Liver (tissue), 9 donors: ENCODE data around the gene PCBP1. TPM values are rescaled to one million over a fixed set of nuclear protein-coding genes. Genes with fewer than 3 reads are reported as not detected.
"Not testable (repeated sequence)": the region's sequence is repeated elsewhere in the genome, so short reads cannot be mapped to it uniquely, and the experiment has no call there.

Experiments used
- DNase-seq: peaks from one replicate; pipeline ENCODE4 v3.0.0-alpha.2; 2017; ENCODE audit warnings: low spot score
- H3K27ac ChIP-seq, 2 donors: one replicate each; pipeline ENCODE4 v1.7.0; 2013; ENCODE audit warnings: inconsistent platforms in 2 of 2, low read length in 2 of 2, control low read depth in 1 of 2, low read depth in 1 of 2, mild to moderate bottlenecking in 1 of 2
- H3K27me3 ChIP-seq, 4 donors: one replicate each; pipeline versions ENCODE4 v1.6.1 to v1.7.0; 2013; ENCODE audit warnings: low read length in 3 of 4, inconsistent platforms in 1 of 4, mild to moderate bottlenecking in 1 of 4, moderate library complexity in 1 of 4; ENCODE audit not compliant: control insufficient read depth in 4 of 4, insufficient read depth in 4 of 4
- H3K36me3 ChIP-seq, 4 donors: one replicate each; pipeline versions ENCODE4 v1.6.1 to v1.7.0; 2013; ENCODE audit warnings: low read length in 3 of 4, mild to moderate bottlenecking in 3 of 4, low read depth in 1 of 4, moderate library complexity in 1 of 4; ENCODE audit not compliant: control insufficient read depth in 4 of 4, insufficient read depth in 3 of 4
- H3K4me1 ChIP-seq, 4 donors: one replicate each; pipeline versions ENCODE4 v1.6.1 to v1.7.0; 2013; ENCODE audit warnings: low read length in 3 of 4, mild to moderate bottlenecking in 3 of 4, moderate library complexity in 1 of 4; ENCODE audit not compliant: control insufficient read depth in 4 of 4, insufficient read depth in 4 of 4
- H3K4me3 ChIP-seq, 3 donors: one replicate each; pipeline versions ENCODE4 v1.6.1 to v1.7.0; 2013; ENCODE audit warnings: low read length in 3 of 3, control low read depth in 1 of 3, low read depth in 1 of 3, mild to moderate bottlenecking in 1 of 3
- H3K9ac ChIP-seq, 2 donors: one replicate each; pipeline ENCODE4 v1.7.0; 2013; ENCODE audit warnings: low read length in 2 of 2, mild to moderate bottlenecking in 2 of 2, moderate library complexity in 2 of 2, control low read depth in 1 of 2, low read depth in 1 of 2
- H3K9me3 ChIP-seq, 4 donors: one replicate each; pipeline versions ENCODE4 v1.6.1 to v1.7.0; 2013; ENCODE audit warnings: low read length in 3 of 4; ENCODE audit not compliant: control insufficient read depth in 4 of 4
- ATF3 ChIP-seq: IDR thresholded peaks from 2 replicates; pipeline ENCODE4 v1.6.1; 2016; ENCODE audit warnings: antibody characterized with exemption
- CTCF ChIP-seq: fragments of 150-350 bp; IDR thresholded peaks from 2 replicates; pipeline ENCODE4 v1.5.1; 2017; ENCODE audit warnings: improper control_type of control experiment, low read depth, low read length; ENCODE audit not compliant: missing input control
- EGR1 ChIP-seq, 2 donors: IDR thresholded peaks; 2 replicates each; pipeline ENCODE4 v1.6.1; 2016 to 2018; ENCODE audit warnings: antibody characterized with exemption in 2 of 2, low read depth in 2 of 2
- FOXA2 ChIP-seq: IDR thresholded peaks from 2 replicates; pipeline ENCODE4 v1.6.1; 2016; ENCODE audit warnings: antibody characterized with exemption
- GABPA ChIP-seq, 2 donors: IDR thresholded peaks in 1 of 2; conservative IDR thresholded peaks in 1 of 2; 2 replicates each; pipeline ENCODE4 v1.6.1; 2016; ENCODE audit warnings: antibody characterized with exemption in 2 of 2, mild to moderate bottlenecking in 1 of 2, moderate library complexity in 1 of 2
- HNF4A ChIP-seq, 2 donors: conservative IDR thresholded peaks; 2 replicates each; pipeline ENCODE4 v1.6.1; 2016; ENCODE audit warnings: antibody characterized with exemption in 2 of 2, mild to moderate bottlenecking in 2 of 2
- HNF4G ChIP-seq: IDR thresholded peaks from 2 replicates; pipeline ENCODE4 v1.6.1; 2016; ENCODE audit warnings: antibody characterized with exemption
- NR2F2 ChIP-seq: IDR thresholded peaks from 2 replicates; pipeline ENCODE4 v1.6.1; 2016; ENCODE audit warnings: antibody characterized with exemption
- RAD21 ChIP-seq, 2 donors: IDR thresholded peaks; 2 replicates each; pipeline ENCODE4 v1.6.1; 2016; ENCODE audit warnings: antibody characterized with exemption in 2 of 2, mild to moderate bottlenecking in 2 of 2
- RXRA ChIP-seq, 2 donors: IDR thresholded peaks; 2 replicates each; pipeline ENCODE4 v1.6.1; 2017 to 2018; ENCODE audit warnings: antibody characterized with exemption in 2 of 2, mild to moderate bottlenecking in 1 of 2
- SP1 ChIP-seq: IDR thresholded peaks from 2 replicates; pipeline ENCODE4 v1.6.1; 2018; ENCODE audit warnings: antibody characterized with exemption, mild to moderate bottlenecking
- TAF1 ChIP-seq: conservative IDR thresholded peaks from 2 replicates; pipeline ENCODE4 v1.6.1; 2016; ENCODE audit warnings: antibody characterized with exemption, mild to moderate bottlenecking
- YY1 ChIP-seq: IDR thresholded peaks from 2 replicates; pipeline ENCODE4 v1.6.1; 2016; ENCODE audit warnings: antibody characterized with exemption, mild to moderate bottlenecking
- WGBS: extraction: QIAGEN DNeasy Blood & Tissue Kit; methylation state at CpG from one replicate; pipeline ENCODE4 v1.1.7; 2013; 5-methylcytosine and 5-hydroxymethylcytosine counted together
- polyA plus RNA-seq, 2 donors: library from polyadenylated mRNA; stranded (reverse) in 1 of 2; unstranded in 1 of 2; fragments of 200-250 nt in 1 of 2; fragments of >200 nt in 1 of 2; fragmentation: Nextera tagmentation in 1 of 2; extraction: Ambion mirVana in 1 of 2; gene quantifications; one replicate each; pipeline versions ENCODE4 v1.2.1 to v1.2.3, GENCODE V29; 2013 to 2015
- total RNA-seq, 2 donors: library from RNA; depleted of rRNA; stranded (reverse); fragments of >200 nt; gene quantifications; one replicate each; pipeline ENCODE4 v1.2.3, GENCODE V29; 2014
- TF ChIP-seq, protein P1 (sequence below): IDR thresholded peaks from 2 replicates; pipeline ENCODE4 v1.6.1; 2016; ENCODE audit warnings: antibody characterized with exemption, mild to moderate bottlenecking
- TF ChIP-seq, protein P2 (sequence below): IDR thresholded peaks from 2 replicates; pipeline ENCODE4 v1.6.1; 2016; ENCODE audit warnings: antibody characterized with exemption
- donor health status: healthy.
- donor health status: healthy.
- donor health status: healthy.
- donor health status: healthy.
- donor health status: healthy.

PCBP1 gene
- total and polyA plus RNA-seq, 4 donors, result 64.0 to 202 (median 87.9) TPM

DNA sequence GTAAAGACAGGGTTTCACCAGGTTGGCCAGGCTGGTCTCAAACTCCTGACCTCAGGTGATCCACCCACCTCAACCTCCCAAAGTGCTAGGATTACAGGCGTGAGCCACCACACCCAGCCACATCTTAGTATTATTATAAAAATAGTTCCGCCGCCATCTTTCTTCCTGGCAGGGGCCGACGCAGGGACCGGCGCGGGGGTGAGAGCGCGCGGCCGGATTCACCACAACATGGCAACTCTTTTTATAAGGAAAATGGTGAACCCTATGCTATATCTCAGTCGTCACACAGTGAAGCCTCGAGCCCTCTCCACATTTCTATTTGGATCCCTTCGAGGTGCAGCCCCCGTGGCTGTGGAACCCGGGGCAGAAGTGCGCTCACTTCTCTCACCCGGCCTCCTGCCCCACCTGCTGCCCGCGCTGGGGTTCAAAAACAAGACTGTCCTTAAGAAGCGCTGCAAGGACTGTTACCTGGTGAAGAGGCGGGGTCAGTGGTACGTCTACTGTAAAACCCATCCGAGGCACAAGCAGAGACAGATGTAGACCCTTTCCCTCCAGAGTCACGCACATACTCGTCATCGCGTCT lies 15.1 kb downstream of the PCBP1 start:
- WGBS, result 96% methylated on average over 29 of the region's 29 CpGs
- not testable (repeated sequence) for H3K9ac ChIP-seq, H3K9me3 ChIP-seq, DNase-seq, H3K4me3 ChIP-seq, H3K27me3 ChIP-seq, H3K36me3 ChIP-seq, H3K27ac ChIP-seq
- H3K4me1 ChIP-seq, result peaks cover 5 to 12% (median 9%) of the 10 kb centered on the region in 4 donors

GRCh38 chr2:70103531-70104061 lies 16.3 kb downstream of the PCBP1 start:
- Histone ChIP-seq H3K36me3 (no peaks in the 10 kb centered on the region), H3K4me1 (peaks cover 5 to 22% (median 8%) of the 10 kb centered on the region in 4 donors), H3K9me3 (no peaks in the 10 kb centered on the region), H3K4me3 (no peak overlapping the region), H3K9ac (peak overlapping the region in 1 of 2 donors; percentile 60), H3K27me3 (no peaks in the 10 kb centered on the region), H3K27ac (peak overlapping the region; percentile 66 to 68)
- no peak for DNase-seq
- no peak for TF ChIP-seq HNF4G
- TF ChIP-seq CTCF, result no peak
- TF ChIP-seq YY1, result peak; percentile 13
- whole genome bisulfite sequencing, result 81% methylated on average over 5 of the region's 5 CpGs

GRCh38 chr2:70104231-70105111 lies 17.2 kb downstream of the PCBP1 start:
- Histone ChIP-seq H3K4me3 (no peak overlapping the region), H3K9ac (peak overlapping the region in 1 of 2 donors; percentile 86), H3K36me3 (no peaks in the 10 kb centered on the region), H3K27ac (peak overlapping the region; percentile 66 to 68), H3K4me1 (peaks cover 4 to 22% (median 8%) of the 10 kb centered on the region in 4 donors), H3K27me3 (no peaks in the 10 kb centered on the region), H3K9me3 (no peaks in the 10 kb centered on the region)
- peak; percentile 77 for DNase-seq
- 22% methylated on average over 11 of the region's 11 CpGs for WGBS
- TF ChIP-seq NR2F2 (no peak), HNF4G (no peak), RAD21 (IDR thresholded peaks at IDR 0.05) (peak in 1 of 2 donors; percentile 21), HNF4A (conservative IDR thresholded peaks at IDR 0.05) (peak in 1 of 2 donors; percentile 12), SP1 (peak; percentile 41), GABPA (IDR thresholded peaks at IDR 0.05 in 1 of 2, conservative IDR thresholded peaks at IDR 0.05 in 1 of 2) (no peak), EGR1 (IDR thresholded peaks at IDR 0.05; ENCODE audit: low read depth in 2 of 2) (no peak), TAF1 (no peak), YY1 (peak; percentile 52), CTCF (no peak), FOXA2 (no peak), ATF3 (no peak), RXRA (IDR thresholded peaks at IDR 0.05) (no peak)
- TF ChIP-seq, protein P1, sequence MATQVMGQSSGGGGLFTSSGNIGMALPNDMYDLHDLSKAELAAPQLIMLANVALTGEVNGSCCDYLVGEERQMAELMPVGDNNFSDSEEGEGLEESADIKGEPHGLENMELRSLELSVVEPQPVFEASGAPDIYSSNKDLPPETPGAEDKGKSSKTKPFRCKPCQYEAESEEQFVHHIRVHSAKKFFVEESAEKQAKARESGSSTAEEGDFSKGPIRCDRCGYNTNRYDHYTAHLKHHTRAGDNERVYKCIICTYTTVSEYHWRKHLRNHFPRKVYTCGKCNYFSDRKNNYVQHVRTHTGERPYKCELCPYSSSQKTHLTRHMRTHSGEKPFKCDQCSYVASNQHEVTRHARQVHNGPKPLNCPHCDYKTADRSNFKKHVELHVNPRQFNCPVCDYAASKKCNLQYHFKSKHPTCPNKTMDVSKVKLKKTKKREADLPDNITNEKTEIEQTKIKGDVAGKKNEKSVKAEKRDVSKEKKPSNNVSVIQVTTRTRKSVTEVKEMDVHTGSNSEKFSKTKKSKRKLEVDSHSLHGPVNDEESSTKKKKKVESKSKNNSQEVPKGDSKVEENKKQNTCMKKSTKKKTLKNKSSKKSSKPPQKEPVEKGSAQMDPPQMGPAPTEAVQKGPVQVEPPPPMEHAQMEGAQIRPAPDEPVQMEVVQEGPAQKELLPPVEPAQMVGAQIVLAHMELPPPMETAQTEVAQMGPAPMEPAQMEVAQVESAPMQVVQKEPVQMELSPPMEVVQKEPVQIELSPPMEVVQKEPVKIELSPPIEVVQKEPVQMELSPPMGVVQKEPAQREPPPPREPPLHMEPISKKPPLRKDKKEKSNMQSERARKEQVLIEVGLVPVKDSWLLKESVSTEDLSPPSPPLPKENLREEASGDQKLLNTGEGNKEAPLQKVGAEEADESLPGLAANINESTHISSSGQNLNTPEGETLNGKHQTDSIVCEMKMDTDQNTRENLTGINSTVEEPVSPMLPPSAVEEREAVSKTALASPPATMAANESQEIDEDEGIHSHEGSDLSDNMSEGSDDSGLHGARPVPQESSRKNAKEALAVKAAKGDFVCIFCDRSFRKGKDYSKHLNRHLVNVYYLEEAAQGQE, result no peak
- TF ChIP-seq, protein P2, sequence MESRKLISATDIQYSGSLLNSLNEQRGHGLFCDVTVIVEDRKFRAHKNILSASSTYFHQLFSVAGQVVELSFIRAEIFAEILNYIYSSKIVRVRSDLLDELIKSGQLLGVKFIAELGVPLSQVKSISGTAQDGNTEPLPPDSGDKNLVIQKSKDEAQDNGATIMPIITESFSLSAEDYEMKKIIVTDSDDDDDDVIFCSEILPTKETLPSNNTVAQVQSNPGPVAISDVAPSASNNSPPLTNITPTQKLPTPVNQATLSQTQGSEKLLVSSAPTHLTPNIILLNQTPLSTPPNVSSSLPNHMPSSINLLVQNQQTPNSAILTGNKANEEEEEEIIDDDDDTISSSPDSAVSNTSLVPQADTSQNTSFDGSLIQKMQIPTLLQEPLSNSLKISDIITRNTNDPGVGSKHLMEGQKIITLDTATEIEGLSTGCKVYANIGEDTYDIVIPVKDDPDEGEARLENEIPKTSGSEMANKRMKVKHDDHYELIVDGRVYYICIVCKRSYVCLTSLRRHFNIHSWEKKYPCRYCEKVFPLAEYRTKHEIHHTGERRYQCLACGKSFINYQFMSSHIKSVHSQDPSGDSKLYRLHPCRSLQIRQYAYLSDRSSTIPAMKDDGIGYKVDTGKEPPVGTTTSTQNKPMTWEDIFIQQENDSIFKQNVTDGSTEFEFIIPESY, result no peak
